Measurements from ENCODE around the gene PCOLCE2.

PCOLCE2 gene

DNA sequence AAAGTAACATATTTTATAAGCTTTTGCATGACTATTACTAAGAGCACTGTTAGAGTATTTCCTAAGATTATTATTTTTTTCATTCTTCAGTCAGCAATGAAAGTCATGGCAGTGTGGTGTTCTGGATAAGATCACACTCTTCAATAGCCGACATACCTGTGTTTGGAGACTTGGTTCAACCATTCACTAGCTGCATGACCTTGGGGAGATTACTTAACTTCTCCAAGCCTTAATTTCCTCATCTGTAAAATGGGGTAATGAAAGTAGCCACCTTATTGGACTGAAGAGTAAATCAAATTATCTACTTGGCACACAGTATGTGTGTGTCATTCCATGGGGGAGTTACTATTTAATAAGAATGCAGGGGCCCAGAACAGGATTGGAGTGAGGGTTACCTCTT is 24.5 kb upstream of the PCOLCE2 start:
- no peak for ATAC-seq (ENCODE audit: low read depth)
- Mint-ChIP-seq H3K27ac (no peak overlapping the region), H3K4me3 (no peak overlapping the region), H3K36me3 (no peaks in the 10 kb centered on the region), H3K9me3 (no peaks in the 10 kb centered on the region), H3K4me1 (no peaks in the 10 kb centered on the region), H3K27me3 (peaks cover 8% of the 10 kb centered on the region)
- no peak for DNase-seq (ENCODE audit: low spot score in 2 of 2)

- no peak overlapping the region for H3K4me3 Mint-ChIP-seq
- DNase-seq (ENCODE audit: low spot score in 2 of 2) = no peak
- no peaks in the 10 kb centered on the region for H3K4me1 Mint-ChIP-seq
- no peak for ATAC-seq (ENCODE audit: low read depth)
- H3K36me3 Mint-ChIP-seq = no peaks in the 10 kb centered on the region
- no peak overlapping the region for H3K27ac Mint-ChIP-seq
- H3K27me3 Mint-ChIP-seq = peaks cover 8% of the 10 kb centered on the region
- H3K9me3 Mint-ChIP-seq = no peaks in the 10 kb centered on the region
Observed at GRCh38 chr3:142912402-142913172, 23.7 kb upstream of the PCOLCE2 start.

DNA sequence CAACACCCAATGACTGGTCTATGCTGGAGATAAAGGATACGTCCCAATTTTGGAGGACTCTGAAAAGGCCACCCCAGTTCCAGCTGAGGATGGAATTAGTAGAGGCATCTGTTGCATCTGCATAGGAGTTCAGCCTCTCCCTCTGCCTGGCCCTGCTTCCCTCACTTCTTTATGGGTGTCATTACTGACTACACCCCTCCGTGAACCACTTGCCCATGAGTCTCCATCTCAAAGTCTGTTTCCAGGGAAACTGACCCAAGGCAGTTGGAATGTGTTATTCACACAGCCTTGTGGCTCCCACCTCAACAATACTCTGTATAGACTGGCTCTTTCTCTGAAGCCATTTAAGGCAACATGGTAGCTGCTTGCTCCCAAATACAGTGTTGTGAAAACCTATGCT is 21.4 kb upstream of the PCOLCE2 start:
- no peaks in the 10 kb centered on the region for H3K9me3 Mint-ChIP-seq
- no peaks in the 10 kb centered on the region for H3K36me3 Mint-ChIP-seq
- H3K27me3 Mint-ChIP-seq = peaks cover 6% of the 10 kb centered on the region
- peaks cover under 1% of the 10 kb centered on the region for H3K4me1 Mint-ChIP-seq
- DNase-seq (ENCODE audit: low spot score in 2 of 2) (no peak), ATAC-seq (ENCODE audit: low read depth) (no peak)
- H3K4me3 Mint-ChIP-seq = no peak overlapping the region
- no peak overlapping the region for H3K27ac Mint-ChIP-seq

- H3K4me3 Mint-ChIP-seq = no peak overlapping the region
- peaks cover 3% of the 10 kb centered on the region for H3K4me1 Mint-ChIP-seq
- no peaks in the 10 kb centered on the region for H3K9me3 Mint-ChIP-seq
- ATAC-seq (ENCODE audit: low read depth) (no peak), DNase-seq (ENCODE audit: low spot score in 2 of 2) (no peak)
- no peaks in the 10 kb centered on the region for H3K36me3 Mint-ChIP-seq
- peaks cover 6% of the 10 kb centered on the region for H3K27me3 Mint-ChIP-seq
- no peak overlapping the region for H3K27ac Mint-ChIP-seq
Observed at GRCh38 chr3:142909282-142909681, 20.4 kb upstream of the PCOLCE2 start.

DNA sequence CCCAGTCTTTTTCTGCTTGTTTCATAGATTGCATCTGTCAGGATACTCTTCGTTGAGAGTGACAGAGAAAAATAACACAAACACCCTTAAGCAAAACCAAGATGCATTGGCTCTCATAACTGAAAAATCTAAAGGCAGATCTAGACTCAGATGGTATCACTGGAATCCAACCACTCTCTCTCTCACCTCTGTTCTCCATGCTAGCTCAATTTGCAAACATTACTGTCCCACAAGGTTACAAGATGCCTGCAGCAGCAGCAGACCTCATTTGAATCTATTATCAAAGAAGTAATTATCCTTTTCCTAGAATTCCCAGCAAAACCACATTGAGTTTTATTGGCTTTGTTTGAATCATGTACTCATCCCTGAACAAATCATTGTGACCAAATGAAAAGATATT is 19.1 kb upstream of the PCOLCE2 start:
- Mint-ChIP-seq H3K36me3 (no peaks in the 10 kb centered on the region), H3K4me1 (peaks cover 3% of the 10 kb centered on the region), H3K4me3 (no peak overlapping the region), H3K9me3 (no peaks in the 10 kb centered on the region), H3K27me3 (peaks cover 8% of the 10 kb centered on the region), H3K27ac (no peak overlapping the region)
- ATAC-seq (ENCODE audit: low read depth) = no peak
- no peak for DNase-seq (ENCODE audit: low spot score in 2 of 2)

DNA sequence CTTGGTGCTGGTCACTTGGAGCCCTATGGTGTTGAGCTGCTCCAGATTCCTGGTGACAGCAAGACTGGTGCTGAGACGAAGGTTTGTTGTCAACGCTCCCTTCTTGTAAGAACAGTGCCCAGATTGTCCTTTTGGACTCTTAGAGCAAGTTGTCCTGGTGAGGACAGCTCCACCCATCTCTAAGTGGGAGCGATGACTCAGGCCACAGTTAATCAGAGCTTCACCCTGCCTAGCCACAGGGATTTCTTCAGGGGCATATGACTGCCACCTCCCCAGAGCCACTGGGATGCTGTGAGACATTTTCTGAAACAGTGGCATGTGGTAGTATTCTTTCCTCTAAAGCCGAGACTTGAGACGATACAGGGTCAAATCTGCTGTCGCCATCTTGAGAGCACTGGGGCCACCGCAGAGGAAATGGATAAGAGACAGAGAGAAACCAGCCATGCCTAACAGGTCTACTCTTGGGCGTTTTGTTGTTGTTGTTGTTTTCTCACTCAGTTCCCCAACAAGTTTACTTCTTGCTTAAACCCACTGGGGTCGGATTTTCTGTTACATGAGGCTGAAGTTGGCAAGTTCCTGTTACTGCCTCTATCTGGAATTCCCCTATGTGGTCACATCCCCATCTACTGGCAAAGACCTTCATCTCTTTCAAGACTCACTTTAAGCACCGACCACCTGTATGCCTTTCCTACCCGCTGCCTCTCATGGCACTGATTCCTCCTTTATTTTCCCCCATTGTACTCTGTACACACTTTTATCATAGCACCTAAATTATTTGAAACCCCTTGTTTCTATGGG is 16.0 kb upstream of the PCOLCE2 start:
- peaks cover 9% of the 10 kb centered on the region for H3K27me3 Mint-ChIP-seq
- ATAC-seq (ENCODE audit: low read depth) (peak; percentile 91), DNase-seq (ENCODE audit: low spot score in 2 of 2) (no peak)
- H3K4me3 Mint-ChIP-seq = no peak overlapping the region
- H3K27ac Mint-ChIP-seq = no peak overlapping the region
- H3K36me3 Mint-ChIP-seq = no peaks in the 10 kb centered on the region
- H3K4me1 Mint-ChIP-seq = peaks cover 3% of the 10 kb centered on the region
- H3K9me3 Mint-ChIP-seq = no peaks in the 10 kb centered on the region

- DNase-seq (ENCODE audit: low spot score in 2 of 2) = no peak
- Mint-ChIP-seq H3K27ac (no peak overlapping the region), H3K4me3 (no peak overlapping the region)
Observed at GRCh38 chr3:142902356-142902755, 13.5 kb upstream of the PCOLCE2 start.

GRCh38 chr3:142898346-142899213 is 9.7 kb upstream of the PCOLCE2 start:
- peaks cover 10% of the 10 kb centered on the region for H3K27me3 Mint-ChIP-seq
- H3K4me1 Mint-ChIP-seq = no peaks in the 10 kb centered on the region
- peaks cover 3% of the 10 kb centered on the region for H3K9me3 Mint-ChIP-seq
- DNase-seq (ENCODE audit: low spot score in 2 of 2) = no peak
- peaks cover 4% of the 10 kb centered on the region for H3K36me3 Mint-ChIP-seq
- H3K4me3 Mint-ChIP-seq = no peak overlapping the region
- ATAC-seq (ENCODE audit: low read depth) = no peak
- no peak overlapping the region for H3K27ac Mint-ChIP-seq

More at GRCh38 chr3:142902356-142902755, 13.5 kb upstream of the PCOLCE2 start:
- Mint-ChIP-seq H3K4me1 (peaks cover 3% of the 10 kb centered on the region), H3K9me3 (peaks cover 2% of the 10 kb centered on the region), H3K27me3 (peaks cover 10% of the 10 kb centered on the region), H3K36me3 (peaks cover 2% of the 10 kb centered on the region)
- no peak for ATAC-seq (ENCODE audit: low read depth)

GRCh38 chr3:142897807-142898206 is 8.9 kb upstream of the PCOLCE2 start:
- H3K4me3 Mint-ChIP-seq = no peak overlapping the region
- peaks cover 8% of the 10 kb centered on the region for H3K27me3 Mint-ChIP-seq
- H3K36me3 Mint-ChIP-seq = peaks cover 4% of the 10 kb centered on the region
- ATAC-seq (ENCODE audit: low read depth) (no peak), DNase-seq (ENCODE audit: low spot score in 2 of 2) (no peak)
- H3K4me1 Mint-ChIP-seq = no peaks in the 10 kb centered on the region
- no peak overlapping the region for H3K27ac Mint-ChIP-seq
- peaks cover 3% of the 10 kb centered on the region for H3K9me3 Mint-ChIP-seq

DNA sequence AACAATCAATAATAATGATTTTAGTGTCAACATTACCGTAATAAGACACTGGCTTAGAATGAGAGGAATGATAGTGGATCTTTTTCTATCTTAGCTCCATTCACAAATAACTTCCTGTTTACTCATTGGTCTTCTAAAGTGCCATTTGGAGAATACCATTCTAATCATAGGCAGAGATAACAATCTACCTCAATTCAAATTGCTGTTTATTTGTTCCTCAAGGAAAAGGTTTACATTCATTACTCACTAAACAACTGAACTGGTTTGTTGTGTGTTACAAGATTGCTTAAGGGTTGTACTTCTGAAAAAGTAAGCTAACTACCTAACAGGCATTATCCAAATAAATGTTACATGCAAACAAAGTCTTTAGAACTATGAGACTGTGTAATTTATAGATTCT is 8.1 kb upstream of the PCOLCE2 start:
- Mint-ChIP-seq H3K4me3 (no peak overlapping the region), H3K9me3 (peaks cover 3% of the 10 kb centered on the region), H3K27me3 (peaks cover 11% of the 10 kb centered on the region), H3K4me1 (no peaks in the 10 kb centered on the region), H3K27ac (no peak overlapping the region), H3K36me3 (peaks cover 4% of the 10 kb centered on the region)
- no peak for ATAC-seq (ENCODE audit: low read depth)
- no peak for DNase-seq (ENCODE audit: low spot score in 2 of 2)

GRCh38 chr3:142896201-142896755 is 7.4 kb upstream of the PCOLCE2 start:
- Mint-ChIP-seq H3K27ac (no peak overlapping the region), H3K4me1 (no peaks in the 10 kb centered on the region), H3K36me3 (peaks cover 4% of the 10 kb centered on the region), H3K4me3 (no peak overlapping the region), H3K9me3 (peaks cover 3% of the 10 kb centered on the region), H3K27me3 (peaks cover 13% of the 10 kb centered on the region)
- DNase-seq (ENCODE audit: low spot score in 2 of 2) (no peak), ATAC-seq (ENCODE audit: low read depth) (no peak)

DNA sequence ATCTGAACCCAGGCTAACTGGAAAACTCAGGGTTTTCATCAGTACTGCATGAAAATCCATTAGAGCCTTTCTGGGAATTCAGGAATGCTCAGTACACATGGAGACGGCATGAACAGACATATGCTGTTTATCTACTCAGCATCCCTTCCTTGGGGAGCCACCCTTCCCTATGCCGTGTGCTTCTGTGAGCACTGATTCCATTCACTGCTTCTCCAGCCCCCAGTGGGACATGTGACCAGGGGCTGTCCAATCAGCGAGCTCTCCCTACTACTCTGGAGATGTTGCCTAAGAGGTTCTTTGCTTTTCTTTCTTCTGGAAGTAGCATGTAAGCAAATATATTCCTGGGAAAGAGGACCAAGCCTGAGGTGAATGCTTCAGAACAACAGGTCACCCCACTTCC is 5.6 kb upstream of the PCOLCE2 start:
- no peak overlapping the region for H3K27ac Mint-ChIP-seq
- H3K4me3 Mint-ChIP-seq = no peak overlapping the region
- peaks cover 4% of the 10 kb centered on the region for H3K36me3 Mint-ChIP-seq
- H3K27me3 Mint-ChIP-seq = peaks cover 12% of the 10 kb centered on the region
- ATAC-seq (ENCODE audit: low read depth) (no peak), DNase-seq (ENCODE audit: low spot score in 2 of 2) (no peak)
- H3K4me1 Mint-ChIP-seq = no peaks in the 10 kb centered on the region
- H3K9me3 Mint-ChIP-seq = peaks cover 3% of the 10 kb centered on the region

GRCh38 chr3:142892714-142893113 is 3.8 kb upstream of the PCOLCE2 start:
- Mint-ChIP-seq H3K27me3 (peaks cover 11% of the 10 kb centered on the region), H3K27ac (no peak overlapping the region), H3K36me3 (peaks cover 2% of the 10 kb centered on the region), H3K4me1 (no peaks in the 10 kb centered on the region), H3K9me3 (peaks cover 1% of the 10 kb centered on the region), H3K4me3 (no peak overlapping the region)
- ATAC-seq (ENCODE audit: low read depth) = no peak
- DNase-seq (ENCODE audit: low spot score in 2 of 2) = no peak

- Mint-ChIP-seq H3K27ac (no peak overlapping the region), H3K4me3 (no peak overlapping the region)
Observed at GRCh38 chr3:142890592-142890991, 1.7 kb upstream of the PCOLCE2 start.

More at GRCh38 chr3:142890592-142890991, 1.7 kb upstream of the PCOLCE2 start:
- DNase-seq (ENCODE audit: low spot score in 2 of 2) (no peak), ATAC-seq (ENCODE audit: low read depth) (no peak)
- H3K27me3 Mint-ChIP-seq = peaks cover 15% of the 10 kb centered on the region
- H3K4me1 Mint-ChIP-seq = no peaks in the 10 kb centered on the region
- peaks cover 2% of the 10 kb centered on the region for H3K36me3 Mint-ChIP-seq
- H3K9me3 Mint-ChIP-seq = peaks cover 1% of the 10 kb centered on the region

Data from memory B cell (primary cell).